ENCODE results near the gene DCXR. TPM values are rescaled to one million over a fixed set of nuclear protein-coding genes. Genes with fewer than 3 reads are reported as not detected.

The DCXR gene
- total and polyA plus RNA-seq, 2 of the 13 experiments (the other 11 are each of a cell fraction or from before 2014, with no cell fraction given) = 287 to 311 TPM

- peak; percentile 99 for TF ChIP-seq ZNF326 (CRISPR knock-in tag; IDR thresholded peaks at IDR 0.05; ENCODE audit: borderline replicate concordance)
- TF ChIP-seq ZNF589 (CRISPR knock-in tag; conservative IDR thresholded peaks at IDR 0.05) = peak; percentile 57; the same call in 1 of the 2 replicates
- TF ChIP-seq AGO2 (optimal IDR thresholded peaks at IDR 0.05; ENCODE audit: low read depth, low read length) = peak; percentile 97
- no peak for TF ChIP-seq ZNF414 (CRISPR knock-in tag; IDR thresholded peaks at IDR 0.05)
- TF ChIP-seq SCMH1 (CRISPR knock-in tag; IDR thresholded peaks at IDR 0.05; ENCODE audit: borderline replicate concordance) = no peak
These were observed 21.2 kb downstream of the DCXR start (continued) for GRCh38 chr17:82016061-82016874.

- Histone ChIP-seq H3K9ac (ENCODE audit: insufficient read depth, low read depth, low read length) (peak overlapping the region; percentile 53), H3K27me3 (ENCODE audit: control insufficient read depth in 1 of 2, insufficient read depth in 2 of 2, low read length in 2 of 2) (no peaks in the 10 kb centered on the region), H3K4me2 (ENCODE audit: low read depth, low read length) (0 out of 2 replicates have a peak overlapping the region, but pooled peaks have one; percentile 1), H3K9me3 (ENCODE audit: low read length) (no peaks in the 10 kb centered on the region), H3K36me3 (replicated peaks in 1 of 2; ENCODE audit: control insufficient read depth in 1 of 2, insufficient read depth in 2 of 2, low read length in 2 of 2) (peaks cover 29 to 31% of the 10 kb centered on the region in 2 experiments), H2AFZ (ENCODE audit: low read length) (no peak overlapping the region), H3K4me1 (ENCODE audit: insufficient read depth, low read length) (peaks cover 98% of the 10 kb centered on the region), H3K4me3 (replicated peaks in 1 of 3; ENCODE audit: insufficient read depth in 1 of 3, low read depth in 2 of 3, low read length in 3 of 3) (no peak overlapping the region), H4K20me1 (ENCODE audit: insufficient read depth, low read length) (no peaks in the 10 kb centered on the region), H3K27ac (ENCODE audit: extremely low read length, insufficient read depth, low read length) (peak overlapping the region; percentile 68), H3K79me2 (ENCODE audit: insufficient read depth, low read length) (peaks cover 5% of the 10 kb centered on the region)
- intact Hi-C loops (cut with micrococcal nuclease; ENCODE audit: unreplicated experiment) = no loop called here
- 69% methylated on average over 21 of the region's 24 CpGs for WGBS (ENCODE audit: low lambda C conversion rate)
- peak; percentile 1 for ATAC-seq
- FAIRE-seq = no peak
- no TSS peak for BruUV-seq (replicated peaks)
- CTCF ChIA-PET (ENCODE audit: low intra/inter-chr PET ratio, low total read pairs) = no interaction called here
- peak; percentile 92 for DNase-seq (ENCODE audit: low spot score)
- POLR2A ChIA-PET = interaction anchor here (1.1 to 14.1 kb wide), 9 partner anchors 18 to 105 kb away, joined by 3 to 470 read pairs (median 6); partner anchors contain the start of genes DCXR and NOTUM
- in situ Hi-C loops (cut with HindIII; ENCODE audit: extremely low pct_ligation_motif_present, low pct_unique_long_range_greater_than_20kb) = no loop called here
- no peak for TF ChIP-seq SUZ12 (IDR thresholded peaks at IDR 0.05; ENCODE audit: low read depth, low read length)
- TF ChIP-seq SOX13 (IDR thresholded peaks at IDR 0.05) = peak; percentile 79
- peak in 1 of 2 experiments; percentile 86; a peak in 2 of 4 replicates for TF ChIP-seq SOX13 (CRISPR knock-in tag; conservative IDR thresholded peaks at IDR 0.05 in 1 of 2, IDR thresholded peaks at IDR 0.05 in 1 of 2)
- no peak for TF ChIP-seq THAP9 (CRISPR knock-in tag; IDR thresholded peaks at IDR 0.05; ENCODE audit: borderline replicate concordance)
- peak; percentile 43; the same call in 1 of the 2 replicates for TF ChIP-seq FOXK1 (CRISPR knock-in tag; IDR thresholded peaks at IDR 0.05; ENCODE audit: borderline replicate concordance, low read depth)
- TF ChIP-seq RARA (CRISPR knock-in tag; IDR thresholded peaks at IDR 0.05) = peak; percentile 96
- peak; percentile 70; the same call in 1 of the 2 replicates for TF ChIP-seq GATA4 (IDR thresholded peaks at IDR 0.05; ENCODE audit: borderline replicate concordance, low read depth)
- TF ChIP-seq ZNF451 (CRISPR knock-in tag; IDR thresholded peaks at IDR 0.05) = peak; percentile 25; the same call in 1 of the 2 replicates
- TF ChIP-seq ZFP90 (CRISPR knock-in tag; IDR thresholded peaks at IDR 0.05; ENCODE audit: borderline replicate concordance) = no peak
- no peak for TF ChIP-seq AHR (CRISPR knock-in tag; IDR thresholded peaks at IDR 0.05)
These were observed 22.1 kb downstream of the DCXR start for GRCh38 chr17:82015311-82015971.
